MCF 10A (cell line): ENCODE measurements around the gene GON4L. TPM values are rescaled to one million over a fixed set of nuclear protein-coding genes. Genes with fewer than 3 reads are reported as not detected.

ENCODE experiments used
- BruUV-seq: library from RNA; stranded (reverse); fragments of 400-500 nt; replicated peaks from 2 replicates; lab custom pipeline; 2021; lab: Mats Ljungman, UMichigan
- CTCF ChIA-PET: fragments of 300-600 bp; sonication (Branson Sonifier 250); formaldehyde crosslinking; extraction: SDS; loops from one replicate; lab custom pipeline; 2021; ENCODE audit warnings: antibody characterized with exemption, inconsistent platforms; lab: Yijun Ruan, JAX
- POLR2A ChIA-PET: fragments of 300-600, 350-650 bp; sonication (Branson Sonifier 250); formaldehyde crosslinking; extraction: SDS; loops from one replicate; lab custom pipeline; 2020; ENCODE audit warnings: antibody characterized with exemption, inconsistent platforms; lab: Yijun Ruan, JAX
- DNase-seq: peaks from one replicate; pipeline ENCODE4 v3.0.0-alpha.2; 2018; ENCODE audit not compliant: unreplicated experiment
- H3K27ac Mint-ChIP-seq: one replicate; pipeline ENCODE4 v1.8.0; 2022; ENCODE audit warnings: mild to moderate bottlenecking, low read depth, mixed read lengths; ENCODE audit not compliant: unreplicated experiment
- H3K27me3 Mint-ChIP-seq: one replicate; pipeline ENCODE4 v1.8.0; 2022; ENCODE audit warnings: mixed read lengths; ENCODE audit not compliant: insufficient read depth, unreplicated experiment
- H3K36me3 Mint-ChIP-seq: one replicate; pipeline ENCODE4 v1.8.0; 2022; ENCODE audit warnings: mild to moderate bottlenecking, moderate library complexity, mixed read lengths; ENCODE audit not compliant: insufficient read depth, unreplicated experiment
- H3K4me1 Mint-ChIP-seq: one replicate; pipeline ENCODE4 v1.8.0; 2022; ENCODE audit warnings: mixed read lengths; ENCODE audit not compliant: insufficient read depth, unreplicated experiment
- H3K4me3 Mint-ChIP-seq: one replicate; pipeline ENCODE4 v1.8.0; 2022; ENCODE audit warnings: mild to moderate bottlenecking, moderate library complexity, mixed read lengths; ENCODE audit not compliant: unreplicated experiment
- H3K9me3 Mint-ChIP-seq: one replicate; pipeline ENCODE4 v1.8.0; 2022; ENCODE audit warnings: mixed read lengths; ENCODE audit not compliant: unreplicated experiment
- intact Hi-C: fragments of 100-400 bp; cut with micrococcal nuclease; formaldehyde crosslinking; loops from 2 replicates; pipeline ENCODE4 v1.14.1; 2022
- total RNA-seq: library from RNA; stranded (reverse); gene quantifications from 2 replicates; pipeline ENCODE4 v1.2.3, GENCODE V29; 2022
- TF ChIP-seq, protein P1 (sequence below): fragments of 200-600 bp; IDR thresholded peaks from one replicate; pipeline ENCODE4 v1.8.0; 2022; ENCODE audit warnings: antibody characterized with exemption, mild to moderate bottlenecking; ENCODE audit not compliant: unreplicated experiment

Gene GON4L
- total RNA-seq, 1 experiment from 2014 or later: 60.1 TPM

DNA sequence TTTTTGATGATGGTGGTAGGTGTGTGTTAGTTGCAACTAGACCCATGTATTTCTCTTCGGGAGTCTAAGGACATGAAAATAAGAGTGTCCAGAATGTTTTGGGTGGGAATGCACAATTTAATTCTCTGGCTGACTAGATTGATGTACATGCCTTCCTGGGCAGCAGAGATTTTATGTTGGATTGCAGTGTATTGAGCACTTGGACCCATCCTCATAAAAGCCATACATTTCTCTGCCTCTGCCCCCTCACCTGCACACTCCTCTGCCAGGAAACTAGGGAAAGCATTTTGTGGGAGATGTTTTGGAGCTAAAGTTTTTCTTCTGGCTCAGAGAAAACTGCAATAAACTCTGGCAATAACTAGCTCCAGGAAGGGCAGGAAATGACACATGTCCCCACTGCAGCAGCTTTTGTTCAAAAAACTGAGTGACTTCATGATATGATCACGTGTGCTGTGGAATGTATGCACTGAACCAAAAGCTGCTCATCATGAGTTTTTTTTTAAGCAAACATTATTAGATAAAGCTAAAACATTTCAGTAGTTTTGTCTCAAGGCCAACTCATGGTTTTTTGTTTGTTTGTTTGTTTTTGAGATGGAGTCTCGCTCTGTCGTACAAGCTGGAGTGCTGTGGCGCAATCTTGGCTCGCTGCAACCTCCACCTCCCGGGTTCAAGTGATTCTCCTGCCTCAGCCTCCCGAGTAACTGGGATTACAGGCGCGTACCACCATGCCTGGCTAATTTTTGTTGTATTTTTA lies 36.6 kb upstream of the GON4L start:
- BruUV-seq: TSS peak; percentile 83
- ChIA-PET POLR2A (interaction anchor here (0.6 to 3.4 kb wide), 21 partner anchors 9 to 616 kb away, joined by 3 to 46 read pairs (median 4); partner anchors contain the start of genes GON4L, HCN3, KHDC4 and RIT1), CTCF (interaction anchor here (0.5 to 0.6 kb wide), 3 partner anchors 17 to 853 kb away, joined by 3 read pairs; no protein-coding TSS in a partner anchor)
- Mint-ChIP-seq H3K27ac (peak overlapping the region; percentile 93), H3K4me3 (peak overlapping the region; percentile 53), H3K4me1 (peaks cover 16% of the 10 kb centered on the region), H3K9me3 (no peaks in the 10 kb centered on the region), H3K36me3 (peaks cover 29% of the 10 kb centered on the region), H3K27me3 (no peaks in the 10 kb centered on the region)
- TF ChIP-seq, protein P1, sequence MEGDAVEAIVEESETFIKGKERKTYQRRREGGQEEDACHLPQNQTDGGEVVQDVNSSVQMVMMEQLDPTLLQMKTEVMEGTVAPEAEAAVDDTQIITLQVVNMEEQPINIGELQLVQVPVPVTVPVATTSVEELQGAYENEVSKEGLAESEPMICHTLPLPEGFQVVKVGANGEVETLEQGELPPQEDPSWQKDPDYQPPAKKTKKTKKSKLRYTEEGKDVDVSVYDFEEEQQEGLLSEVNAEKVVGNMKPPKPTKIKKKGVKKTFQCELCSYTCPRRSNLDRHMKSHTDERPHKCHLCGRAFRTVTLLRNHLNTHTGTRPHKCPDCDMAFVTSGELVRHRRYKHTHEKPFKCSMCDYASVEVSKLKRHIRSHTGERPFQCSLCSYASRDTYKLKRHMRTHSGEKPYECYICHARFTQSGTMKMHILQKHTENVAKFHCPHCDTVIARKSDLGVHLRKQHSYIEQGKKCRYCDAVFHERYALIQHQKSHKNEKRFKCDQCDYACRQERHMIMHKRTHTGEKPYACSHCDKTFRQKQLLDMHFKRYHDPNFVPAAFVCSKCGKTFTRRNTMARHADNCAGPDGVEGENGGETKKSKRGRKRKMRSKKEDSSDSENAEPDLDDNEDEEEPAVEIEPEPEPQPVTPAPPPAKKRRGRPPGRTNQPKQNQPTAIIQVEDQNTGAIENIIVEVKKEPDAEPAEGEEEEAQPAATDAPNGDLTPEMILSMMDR: no peak
- DNase-seq: peak; percentile 83
- intact Hi-C loops: loop anchor here (2.0 kb wide), 1 partner anchor 35 kb away; the partner anchor contains the start of gene SYT11

DNA sequence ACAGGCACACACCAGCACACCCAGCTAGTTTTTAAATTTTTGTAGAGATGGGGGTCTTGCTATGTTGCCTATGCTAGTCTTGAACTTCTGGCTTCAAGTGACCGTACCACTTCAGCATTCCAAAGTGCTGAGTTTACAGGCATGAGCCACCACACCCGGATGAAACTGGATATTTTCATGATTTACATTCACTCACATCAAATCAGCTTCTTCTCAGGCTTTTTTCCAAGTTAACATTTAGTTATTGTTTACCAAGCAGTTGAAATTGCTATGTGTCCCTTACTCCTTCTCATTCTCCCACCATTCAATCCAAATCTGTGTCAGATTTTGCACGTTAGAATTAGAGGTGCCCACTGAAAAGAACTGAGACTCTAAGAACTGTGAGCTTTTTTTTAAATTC lies 35.8 kb upstream of the GON4L start:
- peak overlapping the region; percentile 53 for H3K4me3 Mint-ChIP-seq
- TF ChIP-seq, protein P1: no peak
- peaks cover 16% of the 10 kb centered on the region for H3K4me1 Mint-ChIP-seq
- BruUV-seq: no TSS peak
- H3K27me3 Mint-ChIP-seq: no peaks in the 10 kb centered on the region
- intact Hi-C loops: loop anchor here (2.0 kb wide), 1 partner anchor 34 kb away; the partner anchor contains the start of gene SYT11
- peak overlapping the region; percentile 93 for H3K27ac Mint-ChIP-seq
- CTCF ChIA-PET: interaction anchor here (0.8 to 1.4 kb wide), 2 partner anchors 10 to 350 kb away, joined by 5 read pairs; no protein-coding TSS in a partner anchor
- DNase-seq: peak; percentile 62
- no peaks in the 10 kb centered on the region for H3K9me3 Mint-ChIP-seq
- POLR2A ChIA-PET: interaction anchor here (0.8 to 3.4 kb wide), 15 partner anchors 9 to 221 kb away, joined by 3 to 46 read pairs (median 5); partner anchors contain the start of genes GON4L, KHDC4, RIT1 and SYT11
- H3K36me3 Mint-ChIP-seq: peaks cover 21% of the 10 kb centered on the region

DNA sequence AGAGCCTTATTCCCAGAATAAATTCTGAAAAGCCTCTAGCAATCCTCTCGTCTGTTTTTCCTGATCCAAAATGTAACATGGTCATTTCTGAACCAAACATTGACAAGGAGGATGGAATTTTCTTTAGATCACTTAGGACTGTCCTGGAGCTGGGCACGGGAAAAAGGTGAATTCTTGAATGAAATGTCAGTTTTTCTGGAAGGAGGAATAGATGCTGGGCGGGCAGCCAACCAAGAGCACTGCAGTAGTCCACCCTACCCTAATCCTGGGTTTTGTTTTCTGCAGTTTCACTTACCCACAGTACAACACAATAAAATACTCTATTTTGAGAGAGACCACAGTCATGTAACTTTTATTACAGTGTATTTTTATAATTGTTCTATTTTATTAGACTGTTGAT lies 33.2 kb upstream of the GON4L start:
- Mint-ChIP-seq H3K9me3 (no peaks in the 10 kb centered on the region), H3K4me1 (peaks cover 16% of the 10 kb centered on the region), H3K36me3 (no peaks in the 10 kb centered on the region), H3K27me3 (no peaks in the 10 kb centered on the region), H3K4me3 (no peak overlapping the region), H3K27ac (no peak overlapping the region)
- no peak for DNase-seq
- TF ChIP-seq, protein P1: no peak
- ChIA-PET CTCF (interaction anchor here (1.5 kb wide), 1 partner anchor 21 kb away, joined by 3 read pairs; no protein-coding TSS in a partner anchor), POLR2A (interaction anchor here (0.6 to 0.9 kb wide), 3 partner anchors 28 to 611 kb away, joined by 3 read pairs; no protein-coding TSS in a partner anchor)
- BruUV-seq: no TSS peak
- intact Hi-C loops: no loop called here

DNA sequence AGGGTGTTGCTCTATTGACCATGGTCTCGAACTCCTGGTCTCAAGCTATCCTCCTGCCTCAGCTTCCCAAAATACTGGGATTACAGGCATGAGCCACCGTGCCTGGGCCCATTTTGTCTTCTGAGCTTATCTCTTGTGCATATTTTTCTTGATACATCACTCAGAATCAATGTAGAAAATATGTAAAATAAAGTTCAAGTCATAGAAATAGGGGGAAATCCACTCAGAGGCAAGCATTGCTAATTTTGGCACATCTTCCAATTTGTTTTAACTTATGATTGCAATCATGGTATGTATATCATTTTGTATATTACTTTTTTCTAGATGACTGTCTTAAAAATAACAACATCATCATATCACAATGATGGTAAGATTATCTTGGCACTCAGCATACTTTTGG lies 32.6 kb upstream of the GON4L start:
- ChIA-PET POLR2A (interaction anchor here (0.8 to 1.5 kb wide), 3 partner anchors 27 to 41 kb away, joined by 3 read pairs; partner anchors contain the start of gene SYT11), CTCF (interaction anchor here (0.6 to 1.5 kb wide), 4 partner anchors 11 to 205 kb away, joined by 3 to 7 read pairs (median 4); no protein-coding TSS in a partner anchor)
- no TSS peak for BruUV-seq
- TF ChIP-seq, protein P1: no peak
- intact Hi-C loops: no loop called here
- H3K27ac Mint-ChIP-seq: no peak overlapping the region
- no peak overlapping the region for H3K4me3 Mint-ChIP-seq
- peaks cover 16% of the 10 kb centered on the region for H3K4me1 Mint-ChIP-seq
- DNase-seq: no peak
- no peaks in the 10 kb centered on the region for H3K27me3 Mint-ChIP-seq
- H3K36me3 Mint-ChIP-seq: no peaks in the 10 kb centered on the region
- no peaks in the 10 kb centered on the region for H3K9me3 Mint-ChIP-seq
